H1 (cell line): Measurements from ENCODE around the gene TBC1D16. TPM values are rescaled to one million over a fixed set of nuclear protein-coding genes. Genes with fewer than 3 reads are reported as not detected.

Experiments used
- CTCF ChIA-PET: fragments of 300-600 bp; sonication (Branson Sonifier 250); formaldehyde crosslinking; loops from one replicate; lab custom pipeline; 2021; ENCODE audit not compliant: partially characterized antibody; lab: Charles Lee
- POLR2A ChIA-PET: fragments of 300-600 bp; sonication (Branson Sonifier 250); formaldehyde crosslinking; loops from one replicate; lab custom pipeline; 2021; ENCODE audit warnings: inconsistent platforms; ENCODE audit not compliant: partially characterized antibody; lab: Charles Lee
- DNase-seq, 2 experiments: peaks; one replicate each; pipeline versions ENCODE4 v3.0.0 to v3.0.0-alpha.2; 2010 to 2022; ENCODE audit warnings: low spot score in 2 of 2, low read depth in 1 of 2, mixed read lengths in 1 of 2
- FAIRE-seq: peaks from 2 replicates; lab custom pipeline; 2011; peaks lifted over from hg19 to GRCh38; lab: Jason Lieb, UNC
- H2AFZ ChIP-seq: 2 replicates; pipeline ENCODE4 v1.8.1; 2012; ENCODE audit warnings: low read length, inconsistent platforms
- H2AK5ac ChIP-seq: 2 replicates; pipeline ENCODE4 v1.6.1; 2013; ENCODE audit warnings: low read depth, low read length
- H2BK120ac ChIP-seq: replicated peaks from 2 replicates; pipeline ENCODE3; 2013; ENCODE audit warnings: low read depth, low read length, inconsistent platforms
- H2BK12ac ChIP-seq: 2 replicates; pipeline ENCODE4 v1.6.1; 2013; ENCODE audit warnings: low read depth, low read length
- H2BK15ac ChIP-seq: 2 replicates; pipeline ENCODE4 v1.6.1; 2013; ENCODE audit warnings: low read length
- H2BK20ac ChIP-seq: 2 replicates; pipeline ENCODE4 v1.6.1; 2013; ENCODE audit warnings: low read length
- H2BK5ac ChIP-seq: 2 replicates; pipeline ENCODE4 v1.6.1; 2013; ENCODE audit warnings: low read depth, low read length
- H3K14ac ChIP-seq: 2 replicates; pipeline ENCODE4 v1.6.1; 2013; ENCODE audit warnings: inconsistent platforms; ENCODE audit not compliant: insufficient read length
- H3K18ac ChIP-seq: 2 replicates; pipeline ENCODE4 v1.6.1; 2013; ENCODE audit warnings: low read length; ENCODE audit errors: extremely low read depth
- H3K23ac ChIP-seq: 2 replicates; pipeline ENCODE4 v1.6.1; 2013; ENCODE audit warnings: inconsistent platforms; ENCODE audit not compliant: insufficient read length
- H3K23me2 ChIP-seq: 2 replicates; pipeline ENCODE4 v1.6.1; 2013; ENCODE audit warnings: low read depth, low read length
- H3K27ac ChIP-seq: 2 replicates; pipeline ENCODE4 v1.6.1; 2011; ENCODE audit warnings: low read depth, low read length, inconsistent platforms
- H3K27me3 ChIP-seq, 4 experiments: replicated peaks in 1 of 4; 1 replicate in 1 of 4; 2 replicates in 3 of 4; pipeline versions ENCODE4 v1.6.1 to v1.8.1; 2011 to 2013; ENCODE audit warnings: low read length in 3 of 4, mild to moderate bottlenecking in 3 of 4, inconsistent platforms in 2 of 4, mixed read lengths in 2 of 4, moderate library complexity in 1 of 4; ENCODE audit not compliant: control insufficient read depth in 3 of 4, insufficient read depth in 3 of 4; ENCODE audit errors: extremely low read depth in 1 of 4
- H3K36me3 ChIP-seq, 4 experiments: 2 replicates each; pipeline versions ENCODE4 v1.6.1 to v1.8.1; 2011 to 2013; ENCODE audit warnings: mild to moderate bottlenecking in 4 of 4, low read length in 3 of 4, moderate library complexity in 2 of 4, control low read depth in 1 of 4, inconsistent platforms in 1 of 4; ENCODE audit not compliant: insufficient read depth in 4 of 4, control insufficient read depth in 2 of 4
- H3K4ac ChIP-seq: replicated peaks from 2 replicates; pipeline ENCODE3; 2013; ENCODE audit warnings: low read length, low read depth, mixed read lengths, inconsistent platforms; ENCODE audit not compliant: insufficient read length
- H3K4me1 ChIP-seq, 4 experiments: replicated peaks in 1 of 4; 1 replicate in 1 of 4; 2 replicates in 3 of 4; pipeline versions ENCODE4 v1.6.1 to v1.8.1; 2011 to 2013; ENCODE audit warnings: low read length in 3 of 4, inconsistent platforms in 2 of 4, mixed read lengths in 1 of 4; ENCODE audit not compliant: insufficient read depth in 4 of 4, control insufficient read depth in 3 of 4
- H3K4me2 ChIP-seq, 2 experiments: 2 replicates each; pipeline versions ENCODE4 v1.6.1 to v1.8.1; 2011 to 2013; ENCODE audit warnings: low read depth in 2 of 2, low read length in 2 of 2, control low read depth in 1 of 2, inconsistent platforms in 1 of 2, mild to moderate bottlenecking in 1 of 2; ENCODE audit not compliant: insufficient read depth in 1 of 2
- H3K4me3 ChIP-seq, 4 experiments: fragments of 200-600, 300-600 bp in 1 of 4; sonication (generic), shearing (Covaris generic), sonication (Bioruptor Twin) in 1 of 4; 2 replicates each; pipeline versions ENCODE4 v1.5.1 to v1.8.1; 2011 to 2016; ENCODE audit warnings: low read length in 4 of 4, low read depth in 3 of 4, control low read depth in 2 of 4, inconsistent platforms in 2 of 4, mild to moderate bottlenecking in 2 of 4, mixed read lengths in 1 of 4, moderate library complexity in 1 of 4; ENCODE audit not compliant: insufficient read depth in 2 of 4; ENCODE audit errors: extremely low read depth in 1 of 4
- H3K56ac ChIP-seq: replicated peaks from 2 replicates; pipeline ENCODE3; 2013; ENCODE audit warnings: low read depth, mild to moderate bottlenecking, mixed read lengths, low read length, inconsistent platforms; ENCODE audit not compliant: insufficient read length
- H3K79me1 ChIP-seq: 2 replicates; pipeline ENCODE4 v1.6.1; 2013; ENCODE audit warnings: low read depth, low read length, control low read depth
- H3K79me2 ChIP-seq, 2 experiments: 2 replicates each; pipeline versions ENCODE4 v1.6.1 to v1.8.1; 2012 to 2013; ENCODE audit warnings: low read length in 2 of 2, mild to moderate bottlenecking in 2 of 2, inconsistent platforms in 1 of 2; ENCODE audit not compliant: insufficient read depth in 2 of 2, control insufficient read depth in 1 of 2
- H3K9ac ChIP-seq, 4 experiments: replicated peaks in 1 of 4; 1 replicate in 1 of 4; 2 replicates in 3 of 4; pipeline versions ENCODE4 v1.6.1 to v1.8.1; 2011 to 2013; ENCODE audit warnings: low read depth in 3 of 4, low read length in 3 of 4, control low read depth in 2 of 4, mild to moderate bottlenecking in 2 of 4, moderate library complexity in 2 of 4, inconsistent platforms in 1 of 4; ENCODE audit errors: extremely low read depth in 1 of 4
- H3K9me3 ChIP-seq, 2 experiments: 2 replicates each; pipeline versions ENCODE4 v1.6.1 to v1.8.1; 2012 to 2013; ENCODE audit warnings: mild to moderate bottlenecking in 2 of 2, moderate library complexity in 2 of 2, control low read depth in 1 of 2, inconsistent platforms in 1 of 2, low read depth in 1 of 2, low read length in 1 of 2, mixed read lengths in 1 of 2; ENCODE audit not compliant: insufficient read depth in 2 of 2
- H4K20me1 ChIP-seq, 2 experiments: replicated peaks in 1 of 2; 2 replicates each; pipeline versions ENCODE3 to v1.8.1; 2011 to 2013; ENCODE audit warnings: inconsistent platforms in 2 of 2, low read length in 2 of 2, mild to moderate bottlenecking in 1 of 2; ENCODE audit not compliant: insufficient read depth in 2 of 2, control insufficient read depth in 1 of 2
- H4K5ac ChIP-seq: 2 replicates; pipeline ENCODE4 v1.6.1; 2013; ENCODE audit warnings: low read length, low read depth, mixed read lengths, inconsistent platforms; ENCODE audit not compliant: insufficient read length
- H4K8ac ChIP-seq: 2 replicates; pipeline ENCODE4 v1.8.0; 2013; ENCODE audit warnings: mild to moderate bottlenecking, moderate library complexity, low read length, inconsistent platforms; ENCODE audit not compliant: insufficient read depth; ENCODE audit errors: extremely low read depth
- H4K91ac ChIP-seq: replicated peaks from 2 replicates; pipeline ENCODE3; 2013; ENCODE audit warnings: low read length, mixed read lengths, inconsistent platforms; ENCODE audit not compliant: insufficient read length
- ASH2L ChIP-seq: fragments of 200-600, 300-600 bp; sonication (generic); IDR thresholded peaks from one replicate; pipeline ENCODE4 v1.7.1; 2017; ENCODE audit warnings: low read length
- BRCA1 ChIP-seq: IDR thresholded peaks from 2 replicates; pipeline ENCODE4 v1.6.1; 2012; ENCODE audit warnings: low read depth, low read length, improper control_type of control experiment
- CHD2 ChIP-seq: IDR thresholded peaks from 2 replicates; pipeline ENCODE4 v1.6.1; 2012; ENCODE audit warnings: low read length, improper control_type of control experiment
- CREB1 ChIP-seq: IDR thresholded peaks from 2 replicates; pipeline ENCODE4 v1.6.1; 2012; ENCODE audit warnings: inconsistent platforms
- EGR1 ChIP-seq: IDR thresholded peaks from 2 replicates; pipeline ENCODE4 v1.6.1; 2011; ENCODE audit warnings: low read depth, low read length, borderline replicate concordance
- JUN ChIP-seq: IDR thresholded peaks from 2 replicates; pipeline ENCODE4 v1.6.1; 2011; ENCODE audit warnings: low read depth, mild to moderate bottlenecking, improper control_type of control experiment, low read length
- KDM1A ChIP-seq: fragments of 200-600, 300-600 bp; sonication (generic); IDR thresholded peaks from 2 replicates; pipeline ENCODE4 v1.7.1; 2016; ENCODE audit warnings: mild to moderate bottlenecking, low read length, borderline replicate concordance
- KDM4A ChIP-seq: IDR thresholded peaks from one replicate; pipeline ENCODE4 v1.7.1; 2012; ENCODE audit warnings: low read depth, mild to moderate bottlenecking, moderate library complexity, low read length, inconsistent platforms; ENCODE audit not compliant: severe bottlenecking
- PHF8 ChIP-seq: fragments of 200-600 bp; sonication (generic); conservative IDR thresholded peaks from 2 replicates; pipeline ENCODE4 v1.7.1; 2012; ENCODE audit warnings: low read depth, mild to moderate bottlenecking, inconsistent platforms, low read length, moderate library complexity
- POU5F1 ChIP-seq: IDR thresholded peaks from 2 replicates; pipeline ENCODE4 v1.6.1; 2011; ENCODE audit warnings: low read depth, mild to moderate bottlenecking, low read length, moderate library complexity
- RFX5 ChIP-seq: IDR thresholded peaks from 2 replicates; pipeline ENCODE4 v1.6.1; 2011; ENCODE audit warnings: low read depth, low read length, improper control_type of control experiment, borderline replicate concordance
- SP2 ChIP-seq: IDR thresholded peaks from 2 replicates; pipeline ENCODE4 v1.6.1; 2012; ENCODE audit warnings: mild to moderate bottlenecking, low read length, inconsistent platforms
- TAF1 ChIP-seq: IDR thresholded peaks from 2 replicates; pipeline ENCODE4 v1.6.1; 2011; ENCODE audit warnings: mild to moderate bottlenecking, low read depth, low read length
- TCF12 ChIP-seq: IDR thresholded peaks from 2 replicates; pipeline ENCODE4 v1.6.1; 2011; ENCODE audit warnings: low read depth, mild to moderate bottlenecking, low read length
- ZNF274 ChIP-seq: IDR thresholded peaks from 2 replicates; pipeline ENCODE4 v1.7.0; 2012; ENCODE audit warnings: low read length, borderline replicate concordance; ENCODE audit errors: extremely low read depth
- WGBS, 2 experiments: shearing (Covaris generic) in 1 of 2; methylation state at CpG; one replicate each; pipeline versions ENCODE4 v1.1.6 to v1.1.7; 2013 to 2015; ENCODE audit warnings: low lambda C conversion rate in 2 of 2, mixed read lengths in 2 of 2, inconsistent platforms in 1 of 2, low coverage in 1 of 2, missing lambda C conversion rate in 1 of 2; ENCODE audit not compliant: insufficient replicate concordance in 2 of 2, insufficient coverage in 1 of 2, insufficient read length in 1 of 2; ENCODE audit errors: extremely low coverage in 1 of 2, missing lambda C conversion rate in 1 of 2; 5-methylcytosine and 5-hydroxymethylcytosine counted together
- polyA plus RNA-seq, 7 experiments: library from polyadenylated mRNA; depleted of rRNA in 3 of 7; stranded (reverse) in 5 of 7; unstranded in 2 of 7; fragments of >200 nt in 5 of 7; fragments of 200-250 nt in 2 of 7; gene quantifications; 1 replicate in 5 of 7; 2 replicates in 1 of 7; 4 replicates in 1 of 7; pipeline versions ENCODE4 v1.2.1 to v1.2.3, GENCODE V29; 2011 to 2013; ENCODE audit warnings: missing spikeins in 2 of 7, mixed read lengths in 2 of 7
- total RNA-seq: library from RNA; stranded (reverse); fragmentation: NEBNext Ultra II Directional; extraction: Animal tissue kit (Norgen Biotek cat#: 25700); gene quantifications from 2 replicates; pipeline ENCODE4 v1.2.1, GENCODE V29; 2021

The TBC1D16 gene
- total and polyA plus RNA-seq, 2 of the 8 experiments (the other 6 are each of a cell fraction or from before 2014, with no cell fraction given): 21.1 to 109 TPM

DNA sequence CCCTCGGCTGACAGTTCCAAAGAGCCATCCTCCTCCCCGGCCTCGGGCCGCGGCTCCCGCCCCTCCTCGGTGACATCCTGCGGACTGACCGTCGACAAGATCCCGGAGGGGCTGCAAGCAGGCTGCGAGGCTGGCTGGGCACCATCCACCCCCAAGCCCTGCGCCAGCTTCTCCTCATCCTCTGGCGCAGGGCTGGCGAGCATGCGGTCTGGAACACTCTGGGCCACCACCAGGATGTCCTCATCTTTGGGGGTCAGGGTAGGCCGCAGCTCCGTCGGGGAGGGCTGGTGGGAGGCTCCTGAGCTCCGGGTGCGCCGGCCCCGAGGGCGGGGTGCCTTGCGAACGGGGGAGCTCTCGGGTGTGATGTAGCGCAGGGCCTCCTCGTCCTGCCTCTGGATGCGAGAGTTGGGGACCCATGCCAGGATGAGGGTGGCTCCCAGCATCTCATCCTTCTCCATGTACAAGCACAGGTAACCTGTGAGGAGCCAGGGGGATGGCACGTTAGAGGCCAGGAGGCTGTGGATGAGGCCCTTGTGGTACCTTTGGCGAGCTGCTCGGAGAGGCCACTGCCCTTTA, 25.3 kb downstream of the TBC1D16 start:
- ChIA-PET POLR2A (interaction anchor here (0.9 to 4.5 kb wide), 6 partner anchors 8 to 91 kb away, joined by 3 to 34 read pairs (median 4); partner anchors contain the start of gene GAA), CTCF (interaction anchor here (0.6 to 10.2 kb wide), 8 partner anchors 12 to 409 kb away, joined by 3 to 110 read pairs (median 3); no protein-coding TSS in a partner anchor)
- Histone ChIP-seq H2AFZ (no peak overlapping the region), H3K36me3 (peaks cover 0 to 20% (median 13%) of the 10 kb centered on the region in 4 experiments; a peak in 4 of 8 replicates), H2BK20ac (no peak overlapping the region), H4K91ac (no peak overlapping the region), H3K23ac (no peak overlapping the region), H4K8ac (no peak overlapping the region), H3K27ac (no peak overlapping the region), H3K14ac (no peak overlapping the region), H3K79me2 (peaks cover 0 to 13% of the 10 kb centered on the region in 2 experiments; a peak in 1 of 4 replicates), H3K9ac (no peak overlapping the region), H3K4me1 (peaks cover 0 to 8% (median 3%) of the 10 kb centered on the region in 4 experiments; a peak in 5 of 7 replicates), H4K20me1 (peaks cover 8 to 22% of the 10 kb centered on the region in 2 experiments), H2BK15ac (no peak overlapping the region), H3K79me1 (peaks cover 7% of the 10 kb centered on the region), H3K9me3 (no peaks in the 10 kb centered on the region; a peak in 1 of 4 replicates), H3K4me2 (no peak overlapping the region), H4K5ac (no peak overlapping the region), H2BK120ac (no peak overlapping the region), H3K23me2 (no peaks in the 10 kb centered on the region), H3K4ac (no peak overlapping the region), H3K4me3 (no peak overlapping the region), H3K27me3 (no peaks in the 10 kb centered on the region), H2AK5ac (no peak overlapping the region), H3K56ac (no peak overlapping the region), H3K18ac (no peak overlapping the region), H2BK12ac (no peak overlapping the region), H2BK5ac (no peak overlapping the region)
- 96% methylated on average over 33 of the region's 33 CpGs; no CpG with 5 or more reads in 1 of the 2 experiments for WGBS, 2 experiments
- no peak for DNase-seq
- no peak for FAIRE-seq
- TF ChIP-seq TCF12 (no peak), KDM4A (no peak), PHF8 (no peak), SP2 (no peak), CREB1 (no peak), TAF1 (no peak), ZNF274 (no peak), KDM1A (no peak), BRCA1 (no peak), EGR1 (no peak), CHD2 (no peak), POU5F1 (no peak), ASH2L (no peak), RFX5 (no peak), JUN (no peak)
